IMR-90 (cell line): ENCODE results near the gene PEX14.

Experiments
- TF ChIP-seq, protein P1 (sequence below): fragments of 150-350 bp; IDR thresholded peaks from 2 replicates; pipeline ENCODE4 v1.6.1; 2016; ENCODE audit warnings: low read depth, mild to moderate bottlenecking, low read length, moderate library complexity, borderline replicate concordance
- TF ChIP-seq, protein P2 (sequence below): conservative IDR thresholded peaks from 2 replicates; pipeline ENCODE4 v1.5.1; 2012; ENCODE audit warnings: mild to moderate bottlenecking, low read depth, low read length, improper control_type of control experiment

DNA sequence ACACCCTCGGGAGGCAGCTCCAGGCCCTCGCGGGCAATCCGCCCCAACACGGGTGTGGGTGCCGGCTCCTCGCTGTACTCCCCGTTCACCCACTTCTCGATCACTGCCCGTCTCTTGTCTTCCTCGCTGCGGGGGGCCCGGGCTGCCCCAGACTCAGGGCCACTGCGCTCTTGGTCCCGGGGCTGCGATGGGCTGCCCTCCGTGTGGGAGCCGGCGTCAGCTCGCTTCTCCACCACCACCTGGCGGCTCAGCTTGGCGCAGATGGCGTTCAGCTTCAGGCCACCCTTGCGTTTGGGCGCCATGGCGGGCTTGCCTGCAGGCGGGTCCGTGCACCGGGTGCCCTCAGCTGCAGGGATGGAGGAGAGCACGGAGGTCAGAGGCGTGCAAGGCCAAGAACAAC lies 190.5 kb downstream of the PEX14 start:
- TF ChIP-seq, protein P1, sequence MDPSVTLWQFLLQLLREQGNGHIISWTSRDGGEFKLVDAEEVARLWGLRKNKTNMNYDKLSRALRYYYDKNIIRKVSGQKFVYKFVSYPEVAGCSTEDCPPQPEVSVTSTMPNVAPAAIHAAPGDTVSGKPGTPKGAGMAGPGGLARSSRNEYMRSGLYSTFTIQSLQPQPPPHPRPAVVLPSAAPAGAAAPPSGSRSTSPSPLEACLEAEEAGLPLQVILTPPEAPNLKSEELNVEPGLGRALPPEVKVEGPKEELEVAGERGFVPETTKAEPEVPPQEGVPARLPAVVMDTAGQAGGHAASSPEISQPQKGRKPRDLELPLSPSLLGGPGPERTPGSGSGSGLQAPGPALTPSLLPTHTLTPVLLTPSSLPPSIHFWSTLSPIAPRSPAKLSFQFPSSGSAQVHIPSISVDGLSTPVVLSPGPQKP, result no peak
- TF ChIP-seq, protein P2, sequence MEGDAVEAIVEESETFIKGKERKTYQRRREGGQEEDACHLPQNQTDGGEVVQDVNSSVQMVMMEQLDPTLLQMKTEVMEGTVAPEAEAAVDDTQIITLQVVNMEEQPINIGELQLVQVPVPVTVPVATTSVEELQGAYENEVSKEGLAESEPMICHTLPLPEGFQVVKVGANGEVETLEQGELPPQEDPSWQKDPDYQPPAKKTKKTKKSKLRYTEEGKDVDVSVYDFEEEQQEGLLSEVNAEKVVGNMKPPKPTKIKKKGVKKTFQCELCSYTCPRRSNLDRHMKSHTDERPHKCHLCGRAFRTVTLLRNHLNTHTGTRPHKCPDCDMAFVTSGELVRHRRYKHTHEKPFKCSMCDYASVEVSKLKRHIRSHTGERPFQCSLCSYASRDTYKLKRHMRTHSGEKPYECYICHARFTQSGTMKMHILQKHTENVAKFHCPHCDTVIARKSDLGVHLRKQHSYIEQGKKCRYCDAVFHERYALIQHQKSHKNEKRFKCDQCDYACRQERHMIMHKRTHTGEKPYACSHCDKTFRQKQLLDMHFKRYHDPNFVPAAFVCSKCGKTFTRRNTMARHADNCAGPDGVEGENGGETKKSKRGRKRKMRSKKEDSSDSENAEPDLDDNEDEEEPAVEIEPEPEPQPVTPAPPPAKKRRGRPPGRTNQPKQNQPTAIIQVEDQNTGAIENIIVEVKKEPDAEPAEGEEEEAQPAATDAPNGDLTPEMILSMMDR, result no peak
